HG03521 (cell line): ENCODE measurements around the gene CHCHD4.
"Not testable (repeated sequence)": the region's sequence is repeated elsewhere in the genome, so short reads cannot be mapped to it uniquely, and the experiment has no call there.

Source experiments
- ATAC-seq: cut with Tn5 transposase; IDR thresholded peaks from one replicate; pipeline ENCODE4 v1.9.1; 2021; ENCODE audit warnings: mild to moderate bottlenecking, moderate library complexity; ENCODE audit not compliant: unreplicated experiment

Gene CHCHD4

DNA sequence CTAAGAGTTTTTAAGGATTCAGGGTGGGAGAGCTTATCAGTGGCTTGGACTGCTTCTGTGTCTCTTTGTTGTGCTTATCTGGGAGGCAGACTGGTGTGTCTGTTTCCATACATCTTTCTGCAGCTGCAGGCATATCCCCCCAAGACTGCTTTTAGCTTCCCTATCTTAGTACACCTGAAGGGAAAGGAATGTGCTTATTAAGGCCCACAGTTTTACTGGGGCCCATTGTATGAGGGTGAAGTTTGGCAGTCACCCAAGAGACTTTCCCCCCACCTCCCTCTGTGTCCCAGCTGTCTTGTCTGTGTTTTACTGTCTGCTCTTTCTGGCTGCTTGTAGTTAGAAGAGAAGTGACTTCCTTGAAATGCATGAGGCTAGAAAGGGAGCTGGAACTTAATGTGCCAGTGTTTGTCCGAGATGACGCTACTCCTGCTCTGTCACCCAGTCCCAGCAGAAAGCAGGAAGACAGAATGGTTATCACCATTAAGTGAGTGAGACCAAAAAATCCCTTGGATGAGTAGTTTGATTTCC, 3.7 kb downstream of the CHCHD4 start:
- not testable (repeated sequence) for ATAC-seq

DNA sequence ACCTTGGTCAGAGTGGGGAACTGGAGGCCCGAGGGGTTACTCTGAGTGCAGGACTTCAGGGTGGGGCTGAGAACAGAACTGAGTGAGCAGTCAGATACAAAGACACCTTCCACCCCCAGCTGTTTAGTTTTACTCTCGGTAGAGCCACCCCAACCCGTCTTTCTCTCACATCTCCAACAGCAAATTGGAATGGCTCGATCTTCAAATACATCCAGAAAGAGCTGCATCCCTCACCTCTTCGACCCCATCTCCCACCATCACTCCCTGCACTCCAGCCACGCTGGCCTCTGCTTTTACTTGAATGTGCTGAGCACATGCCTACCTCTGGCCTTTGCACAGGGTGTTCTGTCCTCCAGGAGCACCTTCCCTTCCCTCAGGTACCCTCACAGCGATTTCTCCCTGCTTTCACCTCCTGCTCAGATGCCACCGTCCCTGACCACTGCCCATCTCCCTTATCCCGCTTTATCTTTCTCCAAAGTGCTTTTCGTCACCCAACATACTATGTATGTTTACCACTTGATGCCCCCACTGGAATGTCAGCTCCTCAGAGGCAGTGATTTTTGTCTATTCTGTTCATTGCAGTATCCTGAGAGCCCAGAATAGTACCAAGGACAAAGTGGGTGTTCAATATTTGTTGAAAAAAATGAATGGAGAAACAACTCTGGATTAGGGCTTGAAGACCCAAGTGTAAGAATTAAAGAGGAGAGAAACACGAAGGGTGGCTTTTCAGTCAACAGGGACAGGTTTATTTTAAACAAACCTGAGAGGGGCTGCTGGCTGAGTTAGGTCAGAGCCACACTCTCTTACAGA, 4.4 kb downstream of the CHCHD4 start:
- ATAC-seq, result no peak

GRCh38 chr3:14119651-14120050, 5.0 kb downstream of the CHCHD4 start:
- ATAC-seq, result no peak

GRCh38 chr3:14118400-14119381, 6.0 kb downstream of the CHCHD4 start:
- ATAC-seq, result no peak

DNA sequence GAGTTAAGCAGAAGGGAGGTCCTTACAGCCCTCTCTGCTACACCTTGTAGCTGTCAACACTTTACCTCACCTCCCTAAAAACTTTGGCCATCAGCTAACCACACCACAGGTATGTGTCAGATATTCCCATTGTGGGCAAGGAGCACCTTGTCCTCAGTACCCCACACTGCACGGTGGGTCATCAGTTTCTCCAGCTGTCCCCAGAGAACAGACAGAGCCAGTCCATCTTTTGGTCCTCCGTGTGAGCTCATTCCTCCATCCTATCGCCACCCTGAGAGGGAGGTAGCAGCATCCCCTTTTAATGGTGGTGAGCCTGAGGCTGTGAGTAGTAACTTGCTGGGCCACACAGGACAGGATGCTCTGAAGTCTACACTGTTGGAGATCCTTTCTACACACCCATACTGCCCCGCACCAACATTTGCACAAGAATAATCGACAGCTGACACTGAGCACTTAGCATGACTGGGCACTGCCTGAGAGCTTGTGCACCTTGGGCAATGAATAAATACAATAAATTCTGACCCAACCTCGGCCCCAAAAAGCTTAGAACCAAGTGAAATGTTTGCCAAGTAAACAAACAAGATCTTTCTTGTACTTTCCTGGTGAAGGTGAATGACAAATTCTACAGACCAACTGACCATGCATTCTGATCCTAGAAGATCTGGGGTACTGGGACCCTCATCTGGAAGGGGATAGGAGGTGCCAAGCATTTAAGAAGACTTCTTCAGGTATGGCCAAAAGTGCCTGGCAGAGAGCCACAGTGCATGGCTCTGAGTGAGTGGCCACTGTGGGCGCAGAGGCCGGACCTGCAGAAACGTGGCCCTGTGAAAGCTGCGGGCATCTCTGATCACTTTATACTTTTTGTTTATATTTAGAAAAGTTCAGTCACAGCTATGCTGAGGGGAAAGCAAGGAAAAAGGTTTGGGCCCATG, 6.9 kb downstream of the CHCHD4 start:
- ATAC-seq, result no peak

- ATAC-seq, result no peak
Measured at GRCh38 chr3:14113965-14114635, 10.6 kb downstream of the CHCHD4 start.

DNA sequence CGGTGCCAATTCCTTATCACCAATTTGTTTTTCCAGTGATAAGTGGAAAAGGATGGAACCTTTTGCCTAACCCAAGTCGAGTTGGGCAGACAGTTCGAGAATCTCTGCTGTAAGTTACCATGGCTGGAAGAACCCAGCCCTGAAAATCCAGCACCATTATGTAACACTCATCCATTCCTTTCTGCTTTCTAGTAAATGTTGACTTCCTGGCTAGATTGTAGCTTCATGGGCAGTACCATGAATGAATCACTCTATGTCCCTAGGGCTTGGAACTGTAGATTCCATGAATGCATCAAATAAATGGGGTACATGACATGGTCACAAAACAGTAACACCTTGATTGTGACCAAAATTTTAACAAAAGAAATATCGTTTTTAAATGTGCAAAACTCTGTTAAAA, 14.0 kb downstream of the CHCHD4 start:
- ATAC-seq, result no peak

- not testable (repeated sequence) for ATAC-seq
Measured at GRCh38 chr3:14109821-14110220, 14.8 kb downstream of the CHCHD4 start.

DNA sequence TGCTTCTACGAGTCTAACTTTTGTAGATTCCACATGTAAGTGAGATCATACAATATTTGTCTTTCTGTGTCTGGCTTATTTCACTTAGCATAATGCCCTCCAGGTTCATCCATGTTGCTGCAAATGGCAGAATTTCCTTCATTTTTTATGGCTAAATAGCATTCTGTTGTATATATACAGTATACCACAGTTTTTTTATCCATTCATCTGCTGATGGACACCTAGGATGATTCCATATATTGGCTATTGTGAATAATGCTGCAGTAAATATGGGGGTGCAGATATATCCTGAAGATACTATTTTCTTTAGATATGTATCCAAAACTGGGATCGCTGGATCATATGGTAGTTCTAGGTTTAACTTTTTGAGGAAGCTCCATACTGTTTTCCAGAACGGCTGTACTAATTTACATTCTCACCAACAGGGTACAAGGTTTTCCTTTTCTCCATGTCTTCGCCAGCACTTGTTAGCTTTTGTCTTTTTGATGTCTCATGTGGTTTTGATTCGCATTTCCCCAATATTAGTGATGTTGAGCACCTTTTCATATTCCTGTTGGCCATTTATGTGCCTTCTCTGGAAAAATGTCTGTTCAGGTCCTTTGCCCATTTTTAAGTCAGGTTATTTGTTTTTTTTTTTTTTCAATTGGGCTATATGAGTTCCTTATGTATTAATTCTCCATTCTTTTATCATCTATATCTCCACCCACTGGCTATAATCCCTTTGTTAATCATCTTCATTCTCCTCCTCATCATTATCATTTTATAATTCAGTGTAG, 26.9 kb downstream of the CHCHD4 start:
- no peak for ATAC-seq

- no peak for ATAC-seq
Measured at GRCh38 chr3:14096742-14097141, 27.9 kb downstream of the CHCHD4 start.

GRCh38 chr3:14093831-14094230, 30.8 kb downstream of the CHCHD4 start:
- no peak for ATAC-seq

GRCh38 chr3:14092464-14092863, 32.2 kb downstream of the CHCHD4 start:
- ATAC-seq, result no peak

GRCh38 chr3:14091959-14092358, 32.7 kb downstream of the CHCHD4 start:
- ATAC-seq, result not testable (repeated sequence)

DNA sequence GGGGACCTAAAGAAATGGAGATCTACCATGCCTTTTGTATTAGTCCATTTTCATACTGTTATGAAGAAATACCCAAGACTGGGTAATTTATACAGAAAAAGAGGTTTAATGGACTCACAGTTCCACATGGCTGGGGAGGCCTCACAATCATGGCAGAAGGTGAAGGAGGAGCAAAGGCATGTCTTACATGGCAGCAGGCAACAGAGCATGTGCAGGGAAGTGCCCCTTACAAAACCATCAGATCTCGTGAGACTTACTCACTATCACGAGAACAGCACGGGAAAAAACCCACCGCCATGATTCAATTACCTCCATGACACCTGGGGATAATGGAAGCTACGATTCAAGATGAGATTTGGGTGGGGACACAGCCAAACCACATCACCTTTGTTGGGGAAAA, 37.2 kb downstream of the CHCHD4 start:
- not testable (repeated sequence) for ATAC-seq

GRCh38 chr3:14082108-14082657, 42.5 kb downstream of the CHCHD4 start:
- ATAC-seq, result no peak

DNA sequence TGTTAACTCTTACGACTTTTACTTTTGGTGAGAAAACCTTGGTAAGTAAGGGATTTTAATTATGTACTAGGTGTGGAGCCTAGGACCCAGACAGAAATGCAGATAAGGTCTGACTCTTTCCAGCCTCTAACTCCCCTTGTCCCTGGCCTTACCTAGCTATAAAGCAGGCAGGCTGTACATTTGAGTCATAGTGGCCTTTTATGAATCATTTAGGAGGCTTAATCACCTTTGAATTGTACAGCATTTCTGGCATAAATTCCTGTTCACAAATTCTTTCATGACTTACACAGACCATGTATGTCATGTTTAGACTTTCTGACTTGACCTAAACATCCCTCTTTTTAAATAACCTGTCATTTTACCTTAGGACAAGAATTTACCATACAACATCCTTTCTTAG, 47.4 kb downstream of the CHCHD4 start:
- ATAC-seq, result no peak

- not testable (repeated sequence) for ATAC-seq
Measured at GRCh38 chr3:14075233-14075632, 49.4 kb downstream of the CHCHD4 start.

- ATAC-seq, result no peak
Measured at GRCh38 chr3:14064910-14065309, 59.8 kb downstream of the CHCHD4 start.

GRCh38 chr3:14063152-14063551, 61.5 kb downstream of the CHCHD4 start:
- no peak for ATAC-seq
